Sigmoid colon (tissue), 7 donors: ENCODE data around the gene ATP1A3. TPM values are rescaled to one million over a fixed set of nuclear protein-coding genes. Genes with fewer than 3 reads are reported as not detected.
"Not testable (repeated sequence)": the region's sequence is repeated elsewhere in the genome, so short reads cannot be mapped to it uniquely, and the experiment has no call there.

ENCODE experiments used
- DNase-seq: peaks from one replicate; pipeline ENCODE4 v3.0.0-alpha.2; 2019
- H3K27ac ChIP-seq, 4 donors: fragments of 200-600 bp; sonication (generic); one replicate each; pipeline ENCODE4 v1.5.1; 2016 to 2019; ENCODE audit warnings: mild to moderate bottlenecking in 1 of 4
- H3K27me3 ChIP-seq, 3 donors: fragments of 200-600 bp; sonication (generic); one replicate each; pipeline ENCODE4 v1.5.1; 2019; ENCODE audit warnings: mild to moderate bottlenecking in 1 of 3
- H3K36me3 ChIP-seq, 4 donors: fragments of 200-600 bp; sonication (generic); one replicate each; pipeline ENCODE4 v1.5.1; 2016 to 2019
- H3K4me1 ChIP-seq, 4 donors: fragments of 200-600 bp; sonication (generic); one replicate each; pipeline ENCODE4 v1.5.1; 2017 to 2019
- H3K4me3 ChIP-seq, 4 donors: fragments of 200-600 bp; sonication (generic); one replicate each; pipeline ENCODE4 v1.5.1; 2017 to 2019; ENCODE audit warnings: mild to moderate bottlenecking in 2 of 4, moderate library complexity in 1 of 4
- H3K9me3 ChIP-seq, 4 donors: fragments of 200-600 bp in 3 of 4; sonication (generic) in 3 of 4; one replicate each; pipeline versions ENCODE4 v1.5.1 to v1.6.1; 2013 to 2019
- CTCF ChIP-seq, 4 experiments: fragments of 450-650 bp in 3 of 4; fragments of 200-600 bp in 1 of 4; IDR thresholded peaks; one replicate each; pipeline ENCODE4 v1.5.1; 2016 to 2019; ENCODE audit warnings: antibody characterized with exemption in 4 of 4, mild to moderate bottlenecking in 3 of 4, moderate library complexity in 2 of 4
- EP300 ChIP-seq, 4 donors: sonication (generic); formaldehyde crosslinking; IDR thresholded peaks; one replicate each; pipeline ENCODE4 v1.6.1; 2017; ENCODE audit warnings: antibody characterized with exemption in 4 of 4
- POLR2A ChIP-seq, 2 donors: fragments of 450-650 bp; IDR thresholded peaks; one replicate each; pipeline ENCODE4 v1.6.1; 2016; ENCODE audit warnings: antibody characterized with exemption in 2 of 2, mild to moderate bottlenecking in 2 of 2, moderate library complexity in 2 of 2
- POLR2AphosphoS5 ChIP-seq, 4 donors: sonication (generic); formaldehyde crosslinking; IDR thresholded peaks; one replicate each; pipeline ENCODE4 v1.6.1; 2017; ENCODE audit warnings: antibody characterized with exemption in 4 of 4
- WGBS, 2 donors: extraction: QIAGEN DNeasy Blood & Tissue Kit; methylation state at CpG; one replicate each; pipeline ENCODE4 v1.1.7; 2013; 5-methylcytosine and 5-hydroxymethylcytosine counted together
- intact Hi-C: fragments of 100-400 bp; cut with DNase I; formaldehyde crosslinking; loops from one replicate; pipeline ENCODE4 v1.15.1; 2023
- polyA plus RNA-seq, 3 donors: library from polyadenylated mRNA; stranded (reverse); fragments of 200-250 nt; gene quantifications; one replicate each; pipeline ENCODE4 v1.2.3, GENCODE V29; 2013
- total RNA-seq, 4 donors: library from RNA; depleted of rRNA; stranded (reverse); fragments of >200 nt; gene quantifications; one replicate each; pipeline ENCODE4 v1.1.0, GENCODE V29; 2016
- donor health status: healthy with polysubstance abuse.
- donor health status: Bipolar disorder and iron deficiency.
- donor health status: healthy.

Gene ATP1A3
- total and polyA plus RNA-seq, 7 donors = 0.46 to 4.3 (median 3.0) TPM; not detected in 1

GRCh38 chr19:42021185-42021584, 27.2 kb upstream of the ATP1A3 start:
- H3K4me3 ChIP-seq = no peak overlapping the region
- TF ChIP-seq CTCF (IDR thresholded peaks at IDR 0.05) (no peak), EP300 (IDR thresholded peaks at IDR 0.05) (no peak), POLR2A (IDR thresholded peaks at IDR 0.05) (no peak), POLR2AphosphoS5 (IDR thresholded peaks at IDR 0.05) (no peak)
- no peak overlapping the region for H3K27ac ChIP-seq
- 74 to 78% methylated on average over 15 of the region's 15 CpGs for WGBS, 2 donors
- H3K9me3 ChIP-seq = no peaks in the 10 kb centered on the region
- H3K4me1 ChIP-seq = peaks cover 0 to 36% (median 28%) of the 10 kb centered on the region in 4 donors
- no peaks in the 10 kb centered on the region for H3K27me3 ChIP-seq
- peaks cover 0 to 35% (median 4%) of the 10 kb centered on the region in 4 donors for H3K36me3 ChIP-seq
- intact Hi-C loops = no loop called here
- no peak for DNase-seq

GRCh38 chr19:42018503-42019193, 24.6 kb upstream of the ATP1A3 start:
- intact Hi-C loops = no loop called here
- TF ChIP-seq POLR2AphosphoS5 (IDR thresholded peaks at IDR 0.05) (no peak), CTCF (IDR thresholded peaks at IDR 0.05) (no peak), POLR2A (IDR thresholded peaks at IDR 0.05) (no peak), EP300 (IDR thresholded peaks at IDR 0.05) (no peak)
- Histone ChIP-seq H3K27ac (no peak overlapping the region), H3K27me3 (no peaks in the 10 kb centered on the region), H3K9me3 (no peaks in the 10 kb centered on the region), H3K36me3 (peaks cover 0 to 35% (median 4%) of the 10 kb centered on the region in 4 donors), H3K4me1 (peaks cover 0 to 16% (median 6%) of the 10 kb centered on the region in 4 donors), H3K4me3 (no peak overlapping the region)
- 63 to 78% methylated on average over 11 of the region's 11 CpGs for WGBS, 2 donors
- no peak for DNase-seq

GRCh38 chr19:42017040-42017439, 23.0 kb upstream of the ATP1A3 start:
- H3K36me3 ChIP-seq = peaks cover 0 to 30% (median 4%) of the 10 kb centered on the region in 4 donors
- no peak for DNase-seq
- no peak overlapping the region for H3K4me3 ChIP-seq
- TF ChIP-seq CTCF (IDR thresholded peaks at IDR 0.05) = no peak
- TF ChIP-seq EP300 (IDR thresholded peaks at IDR 0.05) = no peak
- TF ChIP-seq POLR2AphosphoS5 (IDR thresholded peaks at IDR 0.05) = no peak
- TF ChIP-seq POLR2A (IDR thresholded peaks at IDR 0.05) = no peak
- no peaks in the 10 kb centered on the region for H3K27me3 ChIP-seq
- H3K4me1 ChIP-seq = peaks cover 0 to under 1% (median 0%) of the 10 kb centered on the region in 4 donors
- no peaks in the 10 kb centered on the region for H3K9me3 ChIP-seq
- 41 to 82% methylated on average over 8 of the region's 8 CpGs for WGBS, 2 donors
- intact Hi-C loops = no loop called here
- no peak overlapping the region for H3K27ac ChIP-seq

GRCh38 chr19:42012747-42013146, 18.7 kb upstream of the ATP1A3 start:
- not testable (repeated sequence) for H3K36me3 ChIP-seq, DNase-seq
- 87 to 93% methylated on average over 3 of the region's 3 CpGs for WGBS, 2 donors

GRCh38 chr19:42010245-42011126, 16.5 kb upstream of the ATP1A3 start:
- TF ChIP-seq POLR2AphosphoS5 (IDR thresholded peaks at IDR 0.05) = no peak
- TF ChIP-seq POLR2A (IDR thresholded peaks at IDR 0.05) = no peak
- TF ChIP-seq CTCF (IDR thresholded peaks at IDR 0.05) = no peak
- TF ChIP-seq EP300 (IDR thresholded peaks at IDR 0.05) = no peak
- H3K36me3 ChIP-seq = peaks cover 0 to 13% (median 7%) of the 10 kb centered on the region in 4 donors
- 58 to 80% methylated on average over 11 of the region's 11 CpGs for WGBS, 2 donors
- no peaks in the 10 kb centered on the region for H3K9me3 ChIP-seq
- intact Hi-C loops = no loop called here
- no peaks in the 10 kb centered on the region for H3K4me1 ChIP-seq
- H3K27me3 ChIP-seq = no peaks in the 10 kb centered on the region
- no peak overlapping the region for H3K27ac ChIP-seq
- DNase-seq = no peak
- no peak overlapping the region for H3K4me3 ChIP-seq

More at GRCh38 chr19:42012747-42013146, 18.7 kb upstream of the ATP1A3 start:
- H3K27ac ChIP-seq, H3K9me3 ChIP-seq, H3K27me3 ChIP-seq, intact Hi-C loops, H3K4me1 ChIP-seq, H3K4me3 ChIP-seq: not testable (repeated sequence)
